Spleen (tissue), 11 donors: ENCODE results near the gene KCNQ5. TPM values are rescaled to one million over a fixed set of nuclear protein-coding genes. Genes with fewer than 3 reads are reported as not detected.
"Not testable (repeated sequence)": the region's sequence is repeated elsewhere in the genome, so short reads cannot be mapped to it uniquely, and the experiment has no call there.

Experiments used
- DNase-seq: peaks from one replicate; pipeline ENCODE4 v3.0.0-alpha.2; 2020
- H3K27ac ChIP-seq, 8 donors: fragments of 200-600 bp; sonication (generic) in 7 of 8; 1 replicate in 4 of 8; 2 replicates in 4 of 8; pipeline versions ENCODE4 v1.5.0 to v1.8.0; 2016 to 2021; ENCODE audit warnings: inconsistent platforms in 4 of 8, mild to moderate bottlenecking in 4 of 8, moderate library complexity in 1 of 8
- H3K27me3 ChIP-seq, 7 donors: fragments of 200-600 bp; sonication (generic) in 6 of 7; replicated peaks in 1 of 7; 1 replicate in 4 of 7; 2 replicates in 3 of 7; pipeline versions ENCODE4 v1.5.0 to v1.8.0; 2016 to 2021; ENCODE audit warnings: inconsistent platforms in 3 of 7, mild to moderate bottlenecking in 1 of 7
- H3K36me3 ChIP-seq, 6 donors: fragments of 200-600 bp; sonication (generic) in 5 of 6; 1 replicate in 4 of 6; 2 replicates in 2 of 6; pipeline versions ENCODE4 v1.5.0 to v1.8.0; 2016 to 2021; ENCODE audit warnings: inconsistent platforms in 2 of 6
- H3K4me1 ChIP-seq, 6 donors: fragments of 200-600 bp; sonication (generic) in 5 of 6; 1 replicate in 3 of 6; 2 replicates in 3 of 6; pipeline versions ENCODE4 v1.5.0 to v1.8.0; 2016 to 2021; ENCODE audit warnings: inconsistent platforms in 3 of 6
- H3K4me3 ChIP-seq, 8 donors: fragments of 200-600 bp; sonication (generic) in 7 of 8; 1 replicate in 4 of 8; 2 replicates in 4 of 8; pipeline versions ENCODE4 v1.5.0 to v1.8.0; 2016 to 2021; ENCODE audit warnings: inconsistent platforms in 4 of 8, mild to moderate bottlenecking in 4 of 8, moderate library complexity in 2 of 8
- H3K9me3 ChIP-seq, 8 donors: fragments of 200-600 bp; sonication (generic) in 7 of 8; 1 replicate in 4 of 8; 2 replicates in 4 of 8; pipeline versions ENCODE4 v1.5.0 to v1.8.0; 2016 to 2021; ENCODE audit warnings: inconsistent platforms in 4 of 8
- CTCF ChIP-seq, 11 experiments: fragments of 200-600 bp in 7 of 11; fragments of 450-650 bp in 4 of 11; sonication (generic) in 4 of 11; IDR thresholded peaks in 8 of 11; conservative IDR thresholded peaks in 3 of 11; 1 replicate in 7 of 11; 2 replicates in 4 of 11; pipeline versions ENCODE4 v1.4.0 to v1.8.0; 2016 to 2021; ENCODE audit warnings: antibody characterized with exemption in 11 of 11, inconsistent platforms in 4 of 11, mild to moderate bottlenecking in 1 of 11
- POLR2A ChIP-seq, 3 donors: fragments of 450-650 bp; IDR thresholded peaks; one replicate each; pipeline ENCODE4 v1.5.1; 2017; ENCODE audit warnings: antibody characterized with exemption in 3 of 3, mild to moderate bottlenecking in 1 of 3
- POLR2AphosphoS5 ChIP-seq, 3 donors: sonication (generic); formaldehyde crosslinking; IDR thresholded peaks; one replicate each; pipeline ENCODE4 v1.5.1; 2017; ENCODE audit warnings: antibody characterized with exemption in 3 of 3
- WGBS, 5 donors: extraction: QIAGEN DNeasy Blood & Tissue Kit in 3 of 5; methylation state at CpG; one replicate each; pipeline versions ENCODE4 v1.1.5 to v1.1.7; 2013 to 2018; 5-methylcytosine and 5-hydroxymethylcytosine counted together
- intact Hi-C: fragments of 100-400 bp; cut with DNase I; formaldehyde crosslinking; loops from one replicate; pipeline ENCODE4 v1.15.0; 2023; ENCODE audit warnings: low total_unique reads
- polyA plus RNA-seq, 3 donors: library from polyadenylated mRNA; stranded (reverse); fragments of 200-250 nt; gene quantifications; one replicate each; pipeline ENCODE4 v1.2.1, GENCODE V29; 2013
- total RNA-seq, 7 donors: library from RNA; depleted of rRNA in 3 of 7; stranded (reverse); fragments of >200 nt in 3 of 7; fragmentation: NEBNext Ultra II Directional in 4 of 7; extraction: Animal tissue kit (Norgen Biotek cat#: 25700) in 4 of 7; gene quantifications; one replicate each; pipeline versions ENCODE4 v1.1.0 to v1.2.1, GENCODE V29; 2016 to 2021
- donor health status: healthy with polysubstance abuse.
- donor health status: DM: no; HTN: no; CAD: no; lungs with moderate emphysema.
- donor health status: DM: no; HTN: no; CAD: no.
- donor health status: Bipolar disorder and iron deficiency.
- donor health status: healthy.
- donor health status: DM: no; HTN: no; CAD: no.
- donor health status: DM: yes; HTN: yes; CAD: no.

The KCNQ5 gene
- total and polyA plus RNA-seq, 10 donors: 1.3 to 8.7 (median 4.4) TPM

GRCh38 chr6:72977114-72977513 lies 355.2 kb downstream of the KCNQ5 start:
- Histone ChIP-seq H3K36me3 (no peaks in the 10 kb centered on the region), H3K9me3 (peaks cover 0 to 15% (median 6%) of the 10 kb centered on the region in 8 donors), H3K27me3 (no peaks in the 10 kb centered on the region), H3K27ac (no peak overlapping the region), H3K4me3 (no peak overlapping the region), H3K4me1 (peaks cover 0 to 13% (median 3%) of the 10 kb centered on the region in 6 donors)
- no peak for DNase-seq
- TF ChIP-seq CTCF (IDR thresholded peaks at IDR 0.05 in 8 of 11, conservative IDR thresholded peaks at IDR 0.05 in 3 of 11) (no peak), POLR2A (IDR thresholded peaks at IDR 0.05) (no peak), POLR2AphosphoS5 (IDR thresholded peaks at IDR 0.05) (no peak)
- intact Hi-C loops: no loop called here
- WGBS, 5 donors: 28 to 61% (median 33%) methylated on average over 1 of the region's 1 CpG

- H3K27me3 ChIP-seq, intact Hi-C loops, H3K4me3 ChIP-seq, DNase-seq, H3K27ac ChIP-seq, H3K36me3 ChIP-seq: not testable (repeated sequence)
- H3K4me1 ChIP-seq: peaks cover 0 to 13% (median 3%) of the 10 kb centered on the region in 6 donors
- 92 to 100% (median 99%) methylated on average over 3 of the region's 3 CpGs for WGBS, 5 donors
- peaks cover 0 to 15% (median 6%) of the 10 kb centered on the region in 8 donors for H3K9me3 ChIP-seq
Observed at GRCh38 chr6:72978808-72979207, 356.9 kb downstream of the KCNQ5 start.

- H3K27me3 ChIP-seq, H3K4me1 ChIP-seq, intact Hi-C loops, H3K36me3 ChIP-seq, H3K4me3 ChIP-seq, H3K27ac ChIP-seq, DNase-seq: not testable (repeated sequence)
- H3K9me3 ChIP-seq: peaks cover 0 to 14% (median 5%) of the 10 kb centered on the region in 8 donors
- 77 to 92% (median 87%) methylated on average over 11 to 13 of the region's 13 CpGs for WGBS, 5 donors
Observed at GRCh38 chr6:72984189-72984831, 362.4 kb downstream of the KCNQ5 start.

- TF ChIP-seq CTCF (IDR thresholded peaks at IDR 0.05 in 8 of 11, conservative IDR thresholded peaks at IDR 0.05 in 3 of 11): no peak
- no peak overlapping the region for H3K4me3 ChIP-seq
- no peaks in the 10 kb centered on the region for H3K36me3 ChIP-seq
- DNase-seq: no peak
- 62 to 87% (median 78%) methylated on average over 4 of the region's 4 CpGs for WGBS, 5 donors
- intact Hi-C loops: no loop called here
- no peaks in the 10 kb centered on the region for H3K4me1 ChIP-seq
- no peaks in the 10 kb centered on the region for H3K27me3 ChIP-seq
- no peak overlapping the region for H3K27ac ChIP-seq
- peaks cover 0 to 10% (median under 1%) of the 10 kb centered on the region in 8 donors for H3K9me3 ChIP-seq
Observed at GRCh38 chr6:72984981-72985665, 363.3 kb downstream of the KCNQ5 start.

- Histone ChIP-seq H3K4me3 (no peak overlapping the region), H3K27ac (no peak overlapping the region), H3K27me3 (no peaks in the 10 kb centered on the region), H3K4me1 (no peaks in the 10 kb centered on the region), H3K9me3 (peaks cover 0 to 10% (median 0%) of the 10 kb centered on the region in 8 donors), H3K36me3 (no peaks in the 10 kb centered on the region)
- WGBS, 5 donors: 76 to 83% (median 77%) methylated on average over 16 to 19 of the region's 19 CpGs
- no peak for DNase-seq
- no peak for TF ChIP-seq POLR2A (IDR thresholded peaks at IDR 0.05)
- no peak for TF ChIP-seq CTCF (IDR thresholded peaks at IDR 0.05 in 8 of 11, conservative IDR thresholded peaks at IDR 0.05 in 3 of 11)
- TF ChIP-seq POLR2AphosphoS5 (IDR thresholded peaks at IDR 0.05): no peak
- intact Hi-C loops: no loop called here
Observed at GRCh38 chr6:72987301-72987700, 365.4 kb downstream of the KCNQ5 start.
